Thyroid gland (tissue), 4 donors: ENCODE data around the gene PPIL3. TPM values are rescaled to one million over a fixed set of nuclear protein-coding genes. Genes with fewer than 3 reads are reported as not detected.

ENCODE experiments used
- DNase-seq, 2 donors: peaks; one replicate each; pipeline ENCODE4 v3.0.0-alpha.2; 2019
- H3K27ac ChIP-seq, 3 donors: fragments of 200-600 bp; sonication (generic); 1 replicate in 2 of 3; 2 replicates in 1 of 3; pipeline ENCODE4 v1.5.1; 2016 to 2019; ENCODE audit warnings: mild to moderate bottlenecking in 1 of 3, moderate library complexity in 1 of 3
- H3K27me3 ChIP-seq: fragments of 200-600 bp; sonication (generic); one replicate; pipeline ENCODE4 v1.5.1; 2019
- H3K36me3 ChIP-seq, 2 donors: fragments of 200-600 bp; sonication (generic); one replicate each; pipeline ENCODE4 v1.5.1; 2016 to 2019
- H3K4me1 ChIP-seq, 2 donors: fragments of 200-600 bp; sonication (generic); one replicate each; pipeline ENCODE4 v1.5.1; 2017 to 2019
- H3K4me3 ChIP-seq, 3 donors: fragments of 200-600 bp; sonication (generic); replicated peaks in 1 of 3; 1 replicate in 2 of 3; 2 replicates in 1 of 3; pipeline ENCODE4 v1.5.1; 2016; ENCODE audit warnings: mild to moderate bottlenecking in 1 of 3
- H3K9me3 ChIP-seq: fragments of 200-600 bp; sonication (generic); one replicate; pipeline ENCODE4 v1.5.1; 2017
- CTCF ChIP-seq, 6 experiments: fragments of 200-600 bp in 3 of 6; fragments of 450-650 bp in 3 of 6; sonication (generic) in 3 of 6; IDR thresholded peaks; one replicate each; pipeline ENCODE4 v1.5.1; 2016 to 2019; ENCODE audit warnings: antibody characterized with exemption in 6 of 6, mild to moderate bottlenecking in 2 of 6, inconsistent platforms in 1 of 6, moderate library complexity in 1 of 6
- POLR2A ChIP-seq, 2 donors: fragments of 450-650 bp; IDR thresholded peaks; one replicate each; pipeline ENCODE4 v1.6.1; 2017; ENCODE audit warnings: antibody characterized with exemption in 2 of 2, mild to moderate bottlenecking in 2 of 2, moderate library complexity in 1 of 2
- WGBS, 2 donors: methylation state at CpG; one replicate each; pipeline ENCODE4 v1.1.5; 2017; 5-methylcytosine and 5-hydroxymethylcytosine counted together
- intact Hi-C: fragments of 100-400 bp; cut with DNase I; formaldehyde crosslinking; loops from one replicate; pipeline ENCODE4 v1.15.1; 2023
- small RNA-seq: library from RNA; depleted of rRNA; stranded (forward); fragments of <200 nt; gene quantifications from one replicate; pipeline ENCODE3, GENCODE V24; 2016
- total RNA-seq, 4 donors: library from RNA; depleted of rRNA; stranded (reverse); fragments of >200 nt; gene quantifications; one replicate each; pipeline ENCODE4 v1.2.3, GENCODE V29; 2016

The PPIL3 gene
- total RNA-seq, 4 donors from 2014 or later, result 12.2 to 30.3 (median 26.6) TPM

GRCh38 chr2:200821686-200822245 lies 67.1 kb downstream of the PPIL3 start:
- TF ChIP-seq POLR2A (IDR thresholded peaks at IDR 0.05) (no peak), CTCF (IDR thresholded peaks at IDR 0.05) (no peak)
- H3K9me3 ChIP-seq, result no peaks in the 10 kb centered on the region
- no peak overlapping the region for H3K4me3 ChIP-seq
- no peak for DNase-seq
- H3K4me1 ChIP-seq, result no peaks in the 10 kb centered on the region
- H3K36me3 ChIP-seq, result peaks cover 46 to 51% of the 10 kb centered on the region in 2 donors
- intact Hi-C loops, result no loop called here
- H3K27ac ChIP-seq, result no peak overlapping the region
- no peaks in the 10 kb centered on the region for H3K27me3 ChIP-seq
- 89 to 92% methylated on average over 6 of the region's 6 CpGs for WGBS, 2 donors

Small RNA genes lying within 50 kb of the gene (small RNA-seq; reads per million reads assigned to genes)
- gene RF00019 (not detected), gene RNA5SP115 (not detected), gene RNU6-312P (not detected), gene RNU6-31P (not detected), gene RNU6-762P (not detected)

Other genes starting within 250 kb of the PPIL3 start
- gene BZW1, start 77.2 kb downstream of the PPIL3 start, total RNA-seq, result 100 to 1,000 TPM; 136 to 192 (median 144) TPM
- gene CLK1, start 24.4 kb downstream of the PPIL3 start, total RNA-seq, result 100 to 1,000 TPM; 102 to 262 (median 191) TPM
- 10 to 100 TPM; 16.9 to 32.2 (median 27.2) TPM for gene NIF3L1, start 294 bp upstream of the PPIL3 start, total RNA-seq
- gene ORC2, start 74.6 kb upstream of the PPIL3 start, total RNA-seq, result 10 to 100 TPM; 25.2 to 40.3 (median 34.0) TPM
- gene HYCC2, start 182.6 kb upstream of the PPIL3 start, total RNA-seq, result 10 to 100 TPM; 19.8 to 32.0 (median 26.0) TPM
- 10 to 100 TPM; 42.4 to 95.2 (median 86.5) TPM for gene NDUFB3, start 182.9 kb upstream of the PPIL3 start, total RNA-seq
- 100 to 1,000 TPM; 157 to 492 (median 249) TPM for gene CFLAR, start 227.1 kb upstream of the PPIL3 start, total RNA-seq